A549 (cell line): ENCODE data around the gene MEIOSIN. TPM values are rescaled to one million over a fixed set of nuclear protein-coding genes. Genes with fewer than 3 reads are reported as not detected.

Experiments used
- ATAC-seq, 2 experiments: fragments of 200-7000 bp in 1 of 2; fragments of >200 bp in 1 of 2; cut with Nextera tagmentation in 1 of 2; cut with Tn5 transposase in 1 of 2; 3 replicates each; pipeline versions ENCODE4 v1.8.0 to v1.9.1; 2018 to 2020; ENCODE audit warnings: mild to moderate bottlenecking in 1 of 2, moderate library complexity in 1 of 2
- CTCF ChIA-PET: fragments of 300-600 bp; sonication (Branson Sonifier 250); formaldehyde crosslinking; extraction: SDS; loops from one replicate; lab custom pipeline; 2021; ENCODE audit warnings: antibody characterized with exemption, inconsistent platforms; lab: Yijun Ruan, JAX
- POLR2A ChIA-PET: fragments of 350-600 bp; formaldehyde crosslinking; extraction: SDS; loops from one replicate; lab custom pipeline; 2021; ENCODE audit warnings: antibody characterized with exemption, inconsistent platforms; lab: Yijun Ruan, JAX
- DNase-seq, 2 experiments: peaks; one replicate each; pipeline versions ENCODE4 v3.0.0 to v3.0.0-alpha.2; 2011 to 2016; ENCODE audit warnings: low read depth in 1 of 2, low spot score in 1 of 2
- FAIRE-seq: peaks from 2 replicates; lab custom pipeline; 2011; peaks lifted over from hg19 to GRCh38; lab: Jason Lieb, UNC
- H3K27ac ChIP-seq, 2 experiments: fragments of >200 bp; sonication (Bioruptor Twin); formaldehyde crosslinking; 3 replicates each; pipeline ENCODE4 v1.5.1; 2016 to 2017
- H3K4me1 ChIP-seq: fragments of >200 bp; sonication (Bioruptor Twin); formaldehyde crosslinking; 3 replicates; pipeline ENCODE4 v1.6.1; 2016
- H3K4me2 ChIP-seq: fragments of >200 bp; sonication (Bioruptor Twin); formaldehyde crosslinking; 3 replicates; pipeline ENCODE4 v1.6.1; 2016
- H3K4me3 ChIP-seq: fragments of >200 bp; sonication (Bioruptor Twin); formaldehyde crosslinking; 3 replicates; pipeline ENCODE4 v1.5.1; 2016
- H3K9me3 ChIP-seq: fragments of >200 bp; sonication (Bioruptor Twin); formaldehyde crosslinking; 3 replicates; pipeline ENCODE4 v1.6.1; 2016
- CBX8 ChIP-seq: fragments of 200-600 bp; sonication (generic); IDR thresholded peaks from 2 replicates; pipeline ENCODE4 v1.6.1; 2016
- CHD2 ChIP-seq: fragments of 150-350 bp; IDR thresholded peaks from 2 replicates; pipeline ENCODE4 v1.6.1; 2014; ENCODE audit warnings: low read length; ENCODE audit not compliant: partially characterized antibody
- CHD4 ChIP-seq: fragments of 200-600 bp; sonication (generic); IDR thresholded peaks from 2 replicates; pipeline ENCODE4 v1.6.1; 2016; ENCODE audit warnings: antibody characterized with exemption, mild to moderate bottlenecking, borderline replicate concordance
- EHF ChIP-seq: fragments of 250-450 bp; sonication (Bioruptor Pico); IDR thresholded peaks from 2 replicates; pipeline ENCODE4 v1.5.0; 2020; ENCODE audit warnings: mild to moderate bottlenecking
- FOSL2 ChIP-seq, 2 experiments: fragments of 450-650 bp in 1 of 2; fragments of >200 bp in 1 of 2; sonication (Bioruptor Twin) in 1 of 2; formaldehyde crosslinking; IDR thresholded peaks; 2 replicates each; pipeline versions ENCODE4 v1.5.0 to v1.6.1; 2016 to 2020; ENCODE audit warnings: mild to moderate bottlenecking in 1 of 2, moderate library complexity in 1 of 2
- HEYL ChIP-seq: fragments of 250-450 bp; sonication (Bioruptor Pico); IDR thresholded peaks from 2 replicates; pipeline ENCODE4 v1.8.0; 2021; ENCODE audit warnings: mild to moderate bottlenecking, moderate library complexity
- HOXB13 ChIP-seq: fragments of 250-450 bp; sonication (Bioruptor Pico); IDR thresholded peaks from 2 replicates; pipeline ENCODE4 v1.5.0; 2020; ENCODE audit warnings: low read depth, mild to moderate bottlenecking, moderate library complexity
- KDM5A ChIP-seq: fragments of 200-600 bp; sonication (generic); IDR thresholded peaks from 2 replicates; pipeline ENCODE4 v1.6.1; 2016; ENCODE audit warnings: antibody characterized with exemption, mild to moderate bottlenecking
- MAZ ChIP-seq: fragments of 150-350 bp; IDR thresholded peaks from 2 replicates; pipeline ENCODE4 v1.6.1; 2014; ENCODE audit warnings: antibody characterized with exemption, low read depth, low read length, borderline replicate concordance
- MYC ChIP-seq: IDR thresholded peaks from 2 replicates; pipeline ENCODE4 v1.6.1; 2012; ENCODE audit warnings: mild to moderate bottlenecking, inconsistent platforms, low read length, improper control_type of control experiment, borderline replicate concordance
- NFE2L2 ChIP-seq: fragments of 150-350 bp; conservative IDR thresholded peaks from 2 replicates; pipeline ENCODE4 v1.6.1; 2014; ENCODE audit warnings: low read length
- PHF8 ChIP-seq: fragments of 200-600 bp; sonication (generic); IDR thresholded peaks from 2 replicates; pipeline ENCODE4 v1.6.1; 2016; ENCODE audit warnings: low read depth, mild to moderate bottlenecking, antibody characterized with exemption, moderate library complexity, borderline replicate concordance
- RNF2 ChIP-seq: fragments of 200-600 bp; sonication (generic); IDR thresholded peaks from 2 replicates; pipeline ENCODE4 v1.6.1; 2016; ENCODE audit warnings: low read depth, mild to moderate bottlenecking, antibody characterized with exemption, moderate library complexity, borderline replicate concordance
- TP53 ChIP-seq: fragments of 250-450 bp; sonication (Bioruptor Pico); IDR thresholded peaks from 2 replicates; pipeline ENCODE4 v1.5.0; 2021; ENCODE audit warnings: mild to moderate bottlenecking, moderate library complexity
- ZC3H11A ChIP-seq: fragments of 450-650 bp; IDR thresholded peaks from 2 replicates; pipeline ENCODE4 v1.6.1; 2014; ENCODE audit warnings: antibody characterized with exemption, mild to moderate bottlenecking
- WGBS: methylation state at CpG from one replicate; pipeline ENCODE4 v1.1.6; 2017; ENCODE audit errors: missing lambda C conversion rate; 5-methylcytosine and 5-hydroxymethylcytosine counted together
- polyA plus RNA-seq, 4 experiments: library from polyadenylated mRNA; depleted of rRNA in 3 of 4; stranded (reverse); fragments of >200 nt; fragmentation: RNase III in 1 of 4; extraction: RNeasy Plus Mini Kit Qiagen cat#74134 plus additional on column Dnase treatment in 1 of 4; gene quantifications; 2 replicates in 3 of 4; 3 replicates in 1 of 4; pipeline ENCODE4 v1.2.3, GENCODE V29; 2011 to 2017
- TF ChIP-seq, protein P1 (sequence below): IDR thresholded peaks from 2 replicates; pipeline ENCODE4 v1.6.1; 2012
- TF ChIP-seq, protein P2 (sequence below): fragments of >200 bp; sonication (Bioruptor Twin); formaldehyde crosslinking; IDR thresholded peaks from 3 replicates; pipeline ENCODE4 v1.6.1; 2016
- TF ChIP-seq, protein P3 (sequence below): fragments of 450-650 bp; IDR thresholded peaks from 2 replicates; pipeline ENCODE4 v1.6.1; 2014; ENCODE audit warnings: antibody characterized with exemption
- TF ChIP-seq, protein P4 (sequence below): fragments of 200-600 bp; sonication (generic); IDR thresholded peaks from 2 replicates; pipeline ENCODE4 v1.6.1; 2016; ENCODE audit warnings: antibody characterized with exemption, mild to moderate bottlenecking, moderate library complexity

Gene MEIOSIN
- polyA plus RNA-seq, 2 of the 4 experiments (the other 2 are of a cell fraction), result not detected

DNA sequence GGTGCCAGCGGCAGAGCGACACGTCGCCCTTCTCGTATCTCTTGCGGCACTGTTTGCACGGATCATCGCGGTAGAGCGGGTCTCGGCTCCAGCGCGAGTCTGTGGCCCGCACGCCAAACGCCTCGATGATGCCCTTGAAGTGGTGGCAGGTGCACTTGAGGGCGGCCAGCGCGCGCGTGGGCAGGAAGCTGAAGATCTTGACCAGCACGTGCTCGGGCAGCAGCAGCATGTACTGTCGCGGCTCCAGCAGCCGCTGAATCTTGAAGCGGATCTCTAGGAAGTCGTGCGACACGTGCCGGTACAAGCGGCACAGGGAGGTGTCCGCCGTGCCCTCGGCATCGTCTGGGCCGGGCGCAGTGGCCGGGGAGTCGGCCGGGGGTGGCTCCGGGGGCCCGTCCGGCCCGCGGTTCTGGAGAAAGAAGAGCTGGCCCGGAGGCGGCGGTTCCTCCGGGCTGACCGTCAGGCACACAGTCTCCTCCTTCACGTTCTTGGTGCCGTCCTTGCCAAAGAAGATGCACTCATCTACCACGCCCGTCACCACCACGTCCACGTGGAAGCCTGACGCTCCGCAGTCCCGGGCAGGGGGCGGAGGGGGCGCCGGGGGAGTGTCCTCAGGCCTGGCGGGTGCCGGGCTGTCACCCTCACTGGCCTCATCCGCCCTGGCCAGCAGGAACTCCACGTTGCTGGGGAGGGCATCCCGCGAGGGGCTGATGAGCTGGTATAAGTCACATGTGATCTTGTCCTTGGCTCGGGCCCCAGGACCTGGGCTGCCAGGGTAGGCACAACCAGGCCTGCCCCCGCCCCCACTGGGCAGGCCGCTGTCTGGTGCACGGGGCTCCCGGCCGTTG is 21.2 kb upstream of the MEIOSIN start (continued):
- TF ChIP-seq EHF (CRISPR knock-in tag) (no peak), MYC (no peak), FOSL2 (IDR thresholded peaks at IDR 0.05) (no peak), FOSL2 (CRISPR knock-in tag; IDR thresholded peaks at IDR 0.05) (no peak), ZC3H11A (no peak)

DNA sequence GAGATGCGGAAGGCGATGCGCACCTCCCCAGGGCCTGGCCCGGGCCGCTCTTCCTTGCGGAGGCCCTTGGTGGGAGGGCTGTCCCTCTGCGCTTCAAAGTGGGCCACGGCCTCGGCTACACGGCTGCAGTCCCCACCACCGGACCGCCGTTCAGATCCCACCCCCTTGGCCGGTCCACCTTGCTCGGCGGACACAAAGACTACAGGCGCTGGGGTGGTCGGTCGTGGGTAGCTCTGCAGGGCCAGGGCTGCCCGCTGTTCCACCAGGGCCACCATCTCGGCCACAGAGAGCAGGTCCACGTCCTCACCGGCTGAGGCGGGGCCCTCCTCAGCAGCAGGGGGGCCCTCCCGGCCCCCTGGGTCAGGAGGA is 20.6 kb upstream of the MEIOSIN start:
- H3K4me3 ChIP-seq, result no peak overlapping the region
- no peak overlapping the region for H3K27ac ChIP-seq
- ChIA-PET CTCF (interaction anchor here (0.8 to 12.7 kb wide), 5 partner anchors 13 to 57 kb away, joined by 3 to 160 read pairs (median 4); partner anchors contain the start of genes QPCTL, SIX5 and SNRPD2), POLR2A (interaction anchor here (1.1 to 1.4 kb wide), 2 partner anchors 8 to 20 kb away, joined by 3 read pairs; partner anchors contain the start of gene QPCTL)
- 97% methylated on average over 24 of the region's 25 CpGs for WGBS
- H3K4me1 ChIP-seq, result peaks cover 17% of the 10 kb centered on the region
- ATAC-seq (no peak), FAIRE-seq (no peak), DNase-seq (no peak)
- no peak for TF ChIP-seq ZC3H11A
- TF ChIP-seq, protein P1, sequence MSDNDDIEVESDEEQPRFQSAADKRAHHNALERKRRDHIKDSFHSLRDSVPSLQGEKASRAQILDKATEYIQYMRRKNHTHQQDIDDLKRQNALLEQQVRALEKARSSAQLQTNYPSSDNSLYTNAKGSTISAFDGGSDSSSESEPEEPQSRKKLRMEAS, result no peak
- no peak for TF ChIP-seq HEYL (CRISPR knock-in tag)
- TF ChIP-seq TP53 (CRISPR knock-in tag), result no peak
- TF ChIP-seq, protein P2, sequence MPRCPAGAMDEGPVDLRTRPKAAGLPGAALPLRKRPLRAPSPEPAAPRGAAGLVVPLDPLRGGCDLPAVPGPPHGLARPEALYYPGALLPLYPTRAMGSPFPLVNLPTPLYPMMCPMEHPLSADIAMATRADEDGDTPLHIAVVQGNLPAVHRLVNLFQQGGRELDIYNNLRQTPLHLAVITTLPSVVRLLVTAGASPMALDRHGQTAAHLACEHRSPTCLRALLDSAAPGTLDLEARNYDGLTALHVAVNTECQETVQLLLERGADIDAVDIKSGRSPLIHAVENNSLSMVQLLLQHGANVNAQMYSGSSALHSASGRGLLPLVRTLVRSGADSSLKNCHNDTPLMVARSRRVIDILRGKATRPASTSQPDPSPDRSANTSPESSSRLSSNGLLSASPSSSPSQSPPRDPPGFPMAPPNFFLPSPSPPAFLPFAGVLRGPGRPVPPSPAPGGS, result no peak
- TF ChIP-seq NFE2L2, result no peak
- TF ChIP-seq, protein P3, sequence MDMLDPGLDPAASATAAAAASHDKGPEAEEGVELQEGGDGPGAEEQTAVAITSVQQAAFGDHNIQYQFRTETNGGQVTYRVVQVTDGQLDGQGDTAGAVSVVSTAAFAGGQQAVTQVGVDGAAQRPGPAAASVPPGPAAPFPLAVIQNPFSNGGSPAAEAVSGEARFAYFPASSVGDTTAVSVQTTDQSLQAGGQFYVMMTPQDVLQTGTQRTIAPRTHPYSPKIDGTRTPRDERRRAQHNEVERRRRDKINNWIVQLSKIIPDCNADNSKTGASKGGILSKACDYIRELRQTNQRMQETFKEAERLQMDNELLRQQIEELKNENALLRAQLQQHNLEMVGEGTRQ, result no peak
- TF ChIP-seq PHF8, result no peak
- no peak for TF ChIP-seq CHD4
- TF ChIP-seq CBX8, result no peak
- no peak for TF ChIP-seq MAZ
- no peak for TF ChIP-seq HOXB13 (CRISPR knock-in tag)
- H3K4me2 ChIP-seq, result no peak overlapping the region
- H3K9me3 ChIP-seq, result no peaks in the 10 kb centered on the region

DNA sequence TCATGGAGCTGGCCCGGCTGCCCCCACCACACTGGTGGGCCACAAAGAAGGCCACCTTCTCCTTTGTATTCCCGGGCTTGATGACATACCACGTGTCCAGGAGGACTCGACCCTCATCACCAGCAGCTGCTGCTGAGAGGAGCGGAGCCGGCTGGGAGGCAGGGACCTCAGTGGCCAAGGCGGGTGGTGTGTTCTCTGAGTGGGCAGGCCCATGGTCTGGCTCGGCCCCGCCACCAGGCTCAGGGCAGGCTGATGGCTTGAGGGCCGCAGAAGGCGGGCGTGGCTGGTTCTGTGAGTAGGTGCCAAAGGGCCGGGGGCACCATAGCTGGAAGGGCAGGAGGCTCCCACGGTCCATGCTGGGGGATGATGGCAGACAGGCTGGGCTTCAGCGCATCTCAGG is 20.1 kb upstream of the MEIOSIN start:
- 92% methylated on average over 11 of the region's 15 CpGs for WGBS
- no peaks in the 10 kb centered on the region for H3K9me3 ChIP-seq
- peaks cover 21% of the 10 kb centered on the region for H3K4me1 ChIP-seq
- no peak overlapping the region for H3K4me3 ChIP-seq
- ATAC-seq, result no peak
- DNase-seq, result no peak
- TF ChIP-seq RNF2 (no peak), CHD2 (no peak), KDM5A (no peak)
- TF ChIP-seq, protein P3, result no peak
- TF ChIP-seq, protein P4, sequence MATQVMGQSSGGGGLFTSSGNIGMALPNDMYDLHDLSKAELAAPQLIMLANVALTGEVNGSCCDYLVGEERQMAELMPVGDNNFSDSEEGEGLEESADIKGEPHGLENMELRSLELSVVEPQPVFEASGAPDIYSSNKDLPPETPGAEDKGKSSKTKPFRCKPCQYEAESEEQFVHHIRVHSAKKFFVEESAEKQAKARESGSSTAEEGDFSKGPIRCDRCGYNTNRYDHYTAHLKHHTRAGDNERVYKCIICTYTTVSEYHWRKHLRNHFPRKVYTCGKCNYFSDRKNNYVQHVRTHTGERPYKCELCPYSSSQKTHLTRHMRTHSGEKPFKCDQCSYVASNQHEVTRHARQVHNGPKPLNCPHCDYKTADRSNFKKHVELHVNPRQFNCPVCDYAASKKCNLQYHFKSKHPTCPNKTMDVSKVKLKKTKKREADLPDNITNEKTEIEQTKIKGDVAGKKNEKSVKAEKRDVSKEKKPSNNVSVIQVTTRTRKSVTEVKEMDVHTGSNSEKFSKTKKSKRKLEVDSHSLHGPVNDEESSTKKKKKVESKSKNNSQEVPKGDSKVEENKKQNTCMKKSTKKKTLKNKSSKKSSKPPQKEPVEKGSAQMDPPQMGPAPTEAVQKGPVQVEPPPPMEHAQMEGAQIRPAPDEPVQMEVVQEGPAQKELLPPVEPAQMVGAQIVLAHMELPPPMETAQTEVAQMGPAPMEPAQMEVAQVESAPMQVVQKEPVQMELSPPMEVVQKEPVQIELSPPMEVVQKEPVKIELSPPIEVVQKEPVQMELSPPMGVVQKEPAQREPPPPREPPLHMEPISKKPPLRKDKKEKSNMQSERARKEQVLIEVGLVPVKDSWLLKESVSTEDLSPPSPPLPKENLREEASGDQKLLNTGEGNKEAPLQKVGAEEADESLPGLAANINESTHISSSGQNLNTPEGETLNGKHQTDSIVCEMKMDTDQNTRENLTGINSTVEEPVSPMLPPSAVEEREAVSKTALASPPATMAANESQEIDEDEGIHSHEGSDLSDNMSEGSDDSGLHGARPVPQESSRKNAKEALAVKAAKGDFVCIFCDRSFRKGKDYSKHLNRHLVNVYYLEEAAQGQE, result no peak
- H3K27ac ChIP-seq, result no peak overlapping the region
- FAIRE-seq, result no peak
- CTCF ChIA-PET, result interaction anchor here (0.8 to 12.7 kb wide), 7 partner anchors 13 to 57 kb away, joined by 3 to 160 read pairs (median 4); partner anchors contain the start of genes QPCTL, SIX5 and SNRPD2
- no peak overlapping the region for H3K4me2 ChIP-seq
- POLR2A ChIA-PET, result interaction anchor here (1.4 kb wide), 1 partner anchor 9 kb away, joined by 3 read pairs; no protein-coding TSS in a partner anchor
